Occipital lobe (tissue), 2 donors: ENCODE data around the gene FAM222B. TPM values are rescaled to one million over a fixed set of nuclear protein-coding genes. Genes with fewer than 3 reads are reported as not detected.
"Not testable (repeated sequence)": the region's sequence is repeated elsewhere in the genome, so short reads cannot be mapped to it uniquely, and the experiment has no call there.

ENCODE experiments used
- DNase-seq: peaks from one replicate; lab custom pipeline; 2025; lab: John Stamatoyannopoulos, UW
- total RNA-seq: library from RNA; depleted of rRNA; stranded (reverse); fragments of >200 nt; gene quantifications from one replicate; pipeline ENCODE4 v1.2.3, GENCODE V29; 2014

The FAM222B gene
- total RNA-seq, 1 donor from 2014 or later = 2.7 TPM

DNA sequence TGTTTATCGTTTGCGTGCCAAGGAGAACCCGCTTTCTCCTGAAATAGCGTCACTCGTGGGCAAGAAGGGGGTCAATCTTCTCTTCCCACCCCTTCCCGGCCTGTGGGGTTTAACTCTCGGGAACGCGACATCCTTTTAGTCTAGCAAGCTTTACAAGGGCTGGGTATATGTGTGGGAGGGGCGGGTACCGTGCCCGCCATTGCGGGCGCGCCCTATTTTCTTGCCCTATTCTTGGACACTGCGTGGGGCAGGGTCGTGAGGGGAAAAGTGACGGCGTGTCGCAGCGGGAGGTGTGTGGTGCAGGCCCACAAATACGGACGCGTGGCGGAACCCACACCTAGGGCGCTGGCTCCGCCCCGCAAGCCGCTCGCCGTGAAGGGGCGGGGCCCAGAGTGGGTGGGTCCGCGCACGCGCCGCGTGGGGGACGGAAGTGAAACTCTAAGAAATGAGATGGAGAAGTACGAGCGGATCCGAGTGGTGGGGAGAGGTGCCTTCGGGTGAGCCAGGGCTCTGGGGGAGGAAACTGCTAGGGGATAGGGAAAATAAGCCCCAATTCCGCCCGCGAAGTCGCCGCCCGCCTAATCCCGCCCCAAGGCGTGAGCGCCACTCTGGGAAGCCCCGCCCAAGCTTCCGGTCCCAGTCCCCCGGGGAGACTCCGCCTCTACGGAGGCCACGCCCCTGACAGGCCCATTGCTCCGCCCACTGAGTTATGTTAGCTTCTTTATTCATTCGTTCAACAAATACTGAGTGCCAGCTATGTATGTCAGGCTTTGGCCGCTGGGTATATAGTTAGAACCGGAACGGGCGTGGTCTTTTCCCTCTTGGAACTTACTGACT, 114.0 kb downstream of the FAM222B start, which contains the start of gene NEK8:
NEK8 (plus strand) TSS at position 425 of the 837 bp plus-strand sequence; CDS start at position 451, 26 bp downstream.
- DNase-seq = peak; percentile 82

GRCh38 chr17:28726627-28727491, 115.7 kb downstream of the FAM222B start:
- peak; percentile 91 for DNase-seq

- peak; percentile 35 for DNase-seq
These were observed 116.4 kb downstream of the FAM222B start, which contains the start of gene TLCD1 for GRCh38 chr17:28726226-28726626. TSS of gene TLCD1 (minus strand) at chr17:28726233. CDS start at chr17:28726097, 136 bp downstream.

DNA sequence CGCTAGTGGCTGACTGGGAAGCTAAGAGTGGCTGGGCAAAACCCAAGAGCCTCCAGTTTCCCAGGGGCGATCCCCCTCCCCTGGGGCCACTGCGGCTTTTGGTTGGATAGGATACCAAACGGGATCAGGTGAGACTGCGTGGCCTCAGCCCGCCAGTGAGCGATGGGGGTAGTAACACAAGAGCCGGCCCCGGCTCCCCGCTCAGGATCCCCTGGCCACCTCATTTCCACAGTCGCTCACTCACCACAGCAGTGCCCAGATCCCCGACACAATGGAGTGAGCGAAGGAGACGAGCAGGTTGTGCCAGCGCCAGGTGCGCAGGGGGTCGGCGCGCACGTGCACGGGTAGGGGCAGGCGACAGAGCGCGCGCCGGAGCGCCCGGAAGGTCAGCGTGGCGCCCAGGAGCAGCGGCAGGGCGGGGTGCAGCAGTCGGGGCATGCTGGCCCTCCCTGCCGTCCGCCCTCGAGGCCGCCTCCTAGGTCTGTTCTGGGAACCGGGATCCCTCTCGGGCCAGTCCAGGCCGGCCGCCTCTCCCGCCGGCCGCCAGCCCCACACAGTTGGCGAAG, 116.8 kb downstream of the FAM222B start:
- no peak for DNase-seq

DNA sequence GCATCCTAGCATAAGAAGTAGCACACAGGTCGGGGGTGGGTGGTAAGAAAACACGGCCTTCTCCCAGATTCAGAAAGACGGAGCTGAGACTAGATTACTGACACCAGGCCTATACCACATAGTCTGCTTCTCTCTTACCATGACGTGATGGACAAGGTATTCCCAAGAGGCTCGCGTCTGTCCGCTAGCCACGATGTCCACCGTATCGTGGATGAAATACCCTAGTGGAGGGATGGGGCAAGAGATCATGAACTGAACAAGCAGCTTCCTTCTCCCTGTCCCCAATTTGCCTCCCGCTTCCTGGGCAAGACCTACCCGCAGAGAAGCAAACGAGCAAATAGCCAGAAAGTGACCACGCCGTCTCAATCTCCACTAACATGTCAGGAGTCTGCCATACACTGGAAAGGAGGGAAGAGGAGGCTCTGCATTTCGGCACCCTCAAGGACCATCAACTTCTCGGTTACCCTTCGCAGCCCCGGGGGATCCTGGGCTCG, 117.4 kb downstream of the FAM222B start:
- DNase-seq = no peak

- no peak for DNase-seq
These were observed 118.0 kb downstream of the FAM222B start for GRCh38 chr17:28724500-28725165.

DNA sequence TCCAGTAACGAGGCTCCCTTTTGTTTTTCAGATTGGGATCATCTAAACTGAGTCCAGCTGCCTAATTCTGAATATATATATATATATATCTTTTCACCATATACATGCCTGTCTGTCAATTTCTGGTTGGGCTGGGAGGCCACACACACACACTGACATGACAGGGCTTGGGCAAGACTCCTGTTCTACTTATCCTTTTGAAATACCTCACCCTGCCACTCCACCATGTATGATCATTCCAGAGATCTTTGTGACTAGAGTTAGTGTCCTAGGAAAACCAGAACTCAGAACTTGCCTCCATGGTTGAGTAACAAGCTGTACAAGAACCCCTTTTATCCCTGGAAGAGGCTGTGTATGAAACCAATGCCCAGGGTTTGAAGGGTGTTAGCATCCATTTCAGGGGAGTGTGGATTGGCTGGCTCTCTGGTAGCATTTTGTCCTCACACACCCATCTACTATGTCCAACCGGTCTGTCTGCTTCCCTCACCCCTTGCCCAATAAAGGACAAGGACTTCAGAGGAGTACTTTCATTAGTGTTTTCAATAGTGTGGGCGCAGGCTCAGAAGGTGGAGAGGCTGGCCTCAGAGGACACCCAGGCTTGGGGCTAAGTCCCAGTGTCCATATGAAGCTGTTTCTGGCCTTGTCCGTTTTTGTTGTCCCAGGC, 118.6 kb downstream of the FAM222B start:
- not testable (repeated sequence) for DNase-seq

DNA sequence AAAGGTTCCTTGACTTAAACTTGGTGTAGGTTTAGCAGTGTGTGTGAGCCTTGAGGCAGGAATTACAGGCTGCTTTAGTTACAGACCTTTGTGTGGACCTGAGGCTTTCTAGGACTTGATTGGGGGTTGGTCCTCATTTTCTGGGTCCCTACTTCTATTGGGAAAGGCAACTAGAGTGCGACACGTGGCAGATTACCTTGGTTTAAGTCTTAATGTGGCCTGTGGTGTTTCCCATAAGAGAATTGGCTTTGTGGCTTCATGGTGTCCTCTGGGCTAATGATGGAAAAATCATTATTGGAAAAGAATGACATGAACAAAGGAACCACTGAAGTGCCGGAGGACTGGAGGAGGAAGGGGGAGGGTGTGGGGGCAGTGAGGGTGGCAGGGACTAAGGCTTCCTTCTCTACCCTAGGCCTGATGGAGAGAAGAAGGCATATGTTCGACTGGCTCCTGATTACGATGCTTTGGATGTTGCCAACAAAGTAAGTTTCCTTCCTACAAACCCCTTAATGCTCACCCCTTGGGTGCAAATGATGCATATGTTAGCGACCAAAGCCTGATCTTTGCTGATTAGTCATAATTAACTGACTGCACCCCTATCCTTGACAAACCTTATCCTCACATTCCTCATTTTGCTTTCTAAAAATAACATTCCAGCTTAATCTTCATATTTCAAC, 119.3 kb downstream of the FAM222B start:
- DNase-seq = no peak

- DNase-seq = no peak
These were observed 120.0 kb downstream of the FAM222B start for GRCh38 chr17:28722417-28723158.

GRCh38 chr17:28720997-28721329, 121.6 kb downstream of the FAM222B start:
- DNase-seq = not testable (repeated sequence)

- no peak for DNase-seq
These were observed 122.2 kb downstream of the FAM222B start for GRCh38 chr17:28720247-28720996.

GRCh38 chr17:28719021-28719433, 123.6 kb downstream of the FAM222B start:
- no peak for DNase-seq

DNA sequence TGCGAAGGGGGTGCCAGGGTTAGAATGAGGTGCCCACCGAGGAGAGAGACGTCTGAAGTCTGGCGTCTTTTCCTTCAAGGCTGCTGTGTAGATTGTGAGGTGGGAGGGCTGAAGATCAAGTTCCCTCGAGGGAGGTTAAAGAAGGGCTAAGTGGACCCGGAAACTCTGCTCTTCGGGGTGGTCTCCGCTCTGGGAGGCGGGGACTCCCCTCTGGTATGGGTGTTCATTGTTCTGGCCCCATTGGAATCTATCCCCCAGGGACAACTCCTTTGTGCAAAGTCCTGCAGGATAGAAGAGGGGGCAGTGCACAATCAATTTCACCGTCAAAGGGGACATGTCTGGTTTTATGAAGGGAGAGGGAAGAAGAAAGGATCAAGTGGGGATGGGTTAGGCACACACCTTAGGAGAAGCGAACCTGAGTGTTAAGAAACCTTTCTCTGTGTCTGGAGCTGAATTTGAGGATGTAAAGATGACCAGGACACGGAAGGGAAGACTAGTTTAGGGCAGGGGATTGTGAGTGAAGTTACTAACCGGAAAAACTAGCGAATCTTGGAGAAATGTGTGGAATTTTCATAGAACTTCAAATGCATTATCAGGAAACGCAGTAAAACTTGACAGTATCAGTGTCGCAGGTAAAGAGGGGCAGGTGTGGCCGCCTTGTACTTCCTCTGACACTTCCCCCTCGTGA, 124.1 kb downstream of the FAM222B start:
- DNase-seq = no peak

- DNase-seq = no peak
These were observed 124.8 kb downstream of the FAM222B start, which contains the start of gene RAB34 for GRCh38 chr17:28717578-28718332. TSS of gene RAB34 (minus strand) at chr17:28717868. CDS start at chr17:28717266, 602 bp downstream.

- no peak for DNase-seq
These were observed 125.6 kb downstream of the FAM222B start for GRCh38 chr17:28716740-28717577.

- no peak for DNase-seq
These were observed 127.4 kb downstream of the FAM222B start for GRCh38 chr17:28715217-28715616.
